ENCODE measurements around the gene HLA-F.

The HLA-F gene

DNA sequence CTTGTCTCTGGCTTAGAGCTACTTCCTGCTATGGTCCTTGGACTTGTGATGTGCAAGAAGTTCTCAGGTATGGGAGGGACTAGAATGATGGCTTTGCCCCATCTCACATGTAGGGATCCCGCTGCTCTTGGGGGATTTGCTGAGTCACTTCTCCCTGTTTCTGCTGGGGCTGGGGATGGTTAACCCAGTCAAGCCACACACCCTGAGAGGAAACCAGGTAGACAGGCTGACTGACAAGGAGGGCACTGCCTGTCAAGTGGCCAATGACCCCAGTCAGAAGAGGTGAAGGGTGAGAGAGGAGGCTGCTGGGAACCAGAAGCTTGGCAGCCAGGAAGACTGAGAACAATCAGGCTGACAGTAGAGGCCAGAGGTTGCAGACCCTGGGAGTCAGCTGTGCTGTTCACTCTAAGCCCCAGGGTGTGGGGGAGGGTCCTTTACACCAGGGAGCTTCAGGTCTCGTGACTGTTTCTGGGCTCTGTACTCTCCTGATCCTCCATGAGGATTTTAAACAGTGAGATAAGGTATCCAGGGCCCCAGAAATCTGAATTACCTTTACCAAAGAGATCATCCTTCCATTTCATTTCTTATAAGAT is 34.6 kb downstream of the HLA-F start:
- no peak for TF ChIP-seq POLR2AphosphoS5 (IDR thresholded peaks at IDR 0.05; ENCODE audit: low read depth, low read length)

DNA sequence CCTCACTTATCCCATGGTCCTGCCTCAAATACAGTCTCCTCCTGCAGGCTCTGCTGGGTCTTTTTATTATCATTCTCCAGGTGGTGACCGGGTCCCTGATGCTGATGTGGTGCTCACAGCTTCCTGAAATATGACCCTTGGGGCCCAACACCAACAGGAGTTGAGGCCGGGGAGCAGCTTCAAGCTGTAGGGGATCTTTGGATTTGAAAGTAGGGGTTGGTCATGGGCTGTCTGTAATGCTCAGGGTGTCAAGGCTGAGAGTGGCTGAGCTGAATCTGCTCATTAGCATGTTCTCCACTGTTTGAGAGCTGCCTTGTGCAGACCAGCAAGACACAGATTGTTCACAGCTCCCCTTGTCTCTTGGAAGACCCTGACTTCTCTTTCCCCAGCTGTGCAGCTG is 35.5 kb downstream of the HLA-F start:
- no peak for TF ChIP-seq POLR2AphosphoS5 (IDR thresholded peaks at IDR 0.05; ENCODE audit: low read depth, low read length)

DNA sequence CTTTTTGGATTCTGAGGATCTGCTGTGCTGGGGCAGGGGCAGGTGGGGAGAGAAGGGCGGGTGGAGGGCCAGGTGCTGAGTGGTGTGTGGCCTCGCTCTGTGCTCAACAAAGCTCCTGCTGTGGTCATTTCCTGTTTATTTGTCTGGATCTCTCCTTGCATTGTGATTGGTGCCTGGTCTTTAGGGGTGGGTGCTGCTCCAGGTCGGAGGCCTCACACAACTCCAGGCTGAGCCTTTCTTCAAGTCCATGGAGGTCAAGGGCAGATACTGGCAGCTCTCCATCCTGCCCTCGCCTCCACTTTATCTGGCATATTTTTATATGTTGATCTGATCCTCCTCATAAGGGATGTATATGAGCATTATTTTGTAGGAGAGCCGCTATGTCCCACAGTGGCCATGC is 36.2 kb downstream of the HLA-F start:
- TF ChIP-seq SIN3A (IDR thresholded peaks at IDR 0.05; ENCODE audit: borderline replicate concordance, insufficient read depth, low read length) (no peak), FOXP2 (optimal IDR thresholded peaks at IDR 0.05; ENCODE audit: borderline replicate concordance, extremely low read depth, extremely low read length, insufficient read depth) (peak; percentile 39), POLR2AphosphoS5 (IDR thresholded peaks at IDR 0.05; ENCODE audit: low read depth, low read length) (peak; percentile 47; the same call in 1 of the 2 replicates), TAF1 (IDR thresholded peaks at IDR 0.05; ENCODE audit: borderline replicate concordance, insufficient read depth, low read length) (peak; percentile 45; the same call in 1 of the 2 replicates)

DNA sequence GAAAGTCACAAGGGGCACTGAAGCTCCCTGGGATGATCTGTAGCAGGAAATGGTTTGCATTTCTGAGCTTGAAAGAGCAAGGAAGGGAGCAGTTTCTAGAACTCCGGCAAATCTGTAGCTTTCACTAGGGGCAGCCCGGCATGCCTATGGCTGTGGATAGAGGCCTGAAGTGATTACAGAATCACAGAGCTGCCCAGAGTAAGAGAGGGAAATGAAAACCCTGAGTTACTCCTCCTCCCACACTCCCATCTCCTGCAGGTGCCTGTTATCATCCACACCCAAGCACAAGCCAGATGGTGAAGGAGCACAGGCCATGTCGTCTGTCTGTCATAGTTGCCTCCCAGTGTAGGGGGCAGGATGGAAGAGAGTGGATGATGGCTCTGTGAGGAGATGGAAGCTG is 37.1 kb downstream of the HLA-F start:
- no peak for TF ChIP-seq TAF1 (IDR thresholded peaks at IDR 0.05; ENCODE audit: borderline replicate concordance, insufficient read depth, low read length)
- no peak for TF ChIP-seq POLR2AphosphoS5 (IDR thresholded peaks at IDR 0.05; ENCODE audit: low read depth, low read length)
- TF ChIP-seq, protein P1, sequence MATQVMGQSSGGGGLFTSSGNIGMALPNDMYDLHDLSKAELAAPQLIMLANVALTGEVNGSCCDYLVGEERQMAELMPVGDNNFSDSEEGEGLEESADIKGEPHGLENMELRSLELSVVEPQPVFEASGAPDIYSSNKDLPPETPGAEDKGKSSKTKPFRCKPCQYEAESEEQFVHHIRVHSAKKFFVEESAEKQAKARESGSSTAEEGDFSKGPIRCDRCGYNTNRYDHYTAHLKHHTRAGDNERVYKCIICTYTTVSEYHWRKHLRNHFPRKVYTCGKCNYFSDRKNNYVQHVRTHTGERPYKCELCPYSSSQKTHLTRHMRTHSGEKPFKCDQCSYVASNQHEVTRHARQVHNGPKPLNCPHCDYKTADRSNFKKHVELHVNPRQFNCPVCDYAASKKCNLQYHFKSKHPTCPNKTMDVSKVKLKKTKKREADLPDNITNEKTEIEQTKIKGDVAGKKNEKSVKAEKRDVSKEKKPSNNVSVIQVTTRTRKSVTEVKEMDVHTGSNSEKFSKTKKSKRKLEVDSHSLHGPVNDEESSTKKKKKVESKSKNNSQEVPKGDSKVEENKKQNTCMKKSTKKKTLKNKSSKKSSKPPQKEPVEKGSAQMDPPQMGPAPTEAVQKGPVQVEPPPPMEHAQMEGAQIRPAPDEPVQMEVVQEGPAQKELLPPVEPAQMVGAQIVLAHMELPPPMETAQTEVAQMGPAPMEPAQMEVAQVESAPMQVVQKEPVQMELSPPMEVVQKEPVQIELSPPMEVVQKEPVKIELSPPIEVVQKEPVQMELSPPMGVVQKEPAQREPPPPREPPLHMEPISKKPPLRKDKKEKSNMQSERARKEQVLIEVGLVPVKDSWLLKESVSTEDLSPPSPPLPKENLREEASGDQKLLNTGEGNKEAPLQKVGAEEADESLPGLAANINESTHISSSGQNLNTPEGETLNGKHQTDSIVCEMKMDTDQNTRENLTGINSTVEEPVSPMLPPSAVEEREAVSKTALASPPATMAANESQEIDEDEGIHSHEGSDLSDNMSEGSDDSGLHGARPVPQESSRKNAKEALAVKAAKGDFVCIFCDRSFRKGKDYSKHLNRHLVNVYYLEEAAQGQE (IDR thresholded peaks at IDR 0.05; ENCODE audit: insufficient read depth in 1 of 2, low read depth in 2 of 2, low read length in 2 of 2), result no peak
- no peak for TF ChIP-seq SIN3A (IDR thresholded peaks at IDR 0.05; ENCODE audit: borderline replicate concordance, insufficient read depth, low read length)
- TF ChIP-seq FOXP2 (optimal IDR thresholded peaks at IDR 0.05; ENCODE audit: borderline replicate concordance, extremely low read depth, extremely low read length, insufficient read depth), result no peak

DNA sequence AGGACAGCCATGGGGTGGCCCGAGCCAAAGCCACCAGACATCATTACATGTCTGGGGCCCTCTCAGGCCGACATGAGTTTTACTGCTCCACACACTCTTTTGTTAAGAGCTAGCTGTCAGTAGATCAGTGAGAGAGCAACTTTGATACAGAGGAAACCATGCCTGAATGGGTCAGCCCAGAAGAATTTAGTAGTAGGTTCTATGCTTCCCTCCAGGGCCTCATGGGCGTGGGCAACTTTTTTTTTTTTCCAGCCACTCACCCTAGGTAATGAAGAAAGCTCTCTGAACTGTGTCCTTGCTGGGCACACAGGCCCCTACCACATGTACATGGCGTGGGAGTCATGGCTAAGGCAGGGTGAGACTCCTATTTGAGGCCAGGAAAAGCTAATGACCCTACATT is 38.8 kb downstream of the HLA-F start:
- no peak for TF ChIP-seq TAF1 (IDR thresholded peaks at IDR 0.05; ENCODE audit: borderline replicate concordance, insufficient read depth, low read length)
- no peak for TF ChIP-seq SIN3A (IDR thresholded peaks at IDR 0.05; ENCODE audit: borderline replicate concordance, insufficient read depth, low read length)
- TF ChIP-seq, protein P1 (IDR thresholded peaks at IDR 0.05; ENCODE audit: insufficient read depth in 1 of 2, low read depth in 2 of 2, low read length in 2 of 2), result no peak
- TF ChIP-seq POLR2AphosphoS5 (IDR thresholded peaks at IDR 0.05; ENCODE audit: low read depth, low read length), result no peak
- no peak for TF ChIP-seq FOXP2 (optimal IDR thresholded peaks at IDR 0.05; ENCODE audit: borderline replicate concordance, extremely low read depth, extremely low read length, insufficient read depth)

DNA sequence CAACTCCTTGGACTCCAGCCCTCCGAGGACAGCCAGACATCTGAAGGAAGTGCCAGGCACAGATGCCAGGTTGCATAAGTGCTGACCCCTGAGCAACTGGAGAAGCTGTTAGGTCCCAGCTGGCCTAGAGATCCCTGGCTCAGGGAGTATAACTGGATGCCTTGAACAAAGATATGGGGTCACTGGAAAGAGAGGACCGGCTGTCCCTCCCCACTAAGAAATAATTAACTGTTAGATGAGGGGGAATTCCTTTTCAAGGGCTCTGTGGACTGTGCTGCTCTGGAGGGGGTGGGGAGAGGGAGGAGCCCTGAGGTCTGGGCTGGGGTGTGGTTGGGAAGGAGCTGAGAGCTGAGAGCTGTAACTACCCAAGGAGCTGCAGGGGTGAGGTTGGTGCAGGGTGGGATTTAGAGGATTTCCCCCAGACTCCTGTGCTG is 39.6 kb downstream of the HLA-F start:
- peak; percentile 47; the same call in 1 of the 2 replicates for TF ChIP-seq POLR2AphosphoS5 (IDR thresholded peaks at IDR 0.05; ENCODE audit: low read depth, low read length)
- no peak for TF ChIP-seq FOXP2 (optimal IDR thresholded peaks at IDR 0.05; ENCODE audit: borderline replicate concordance, extremely low read depth, extremely low read length, insufficient read depth)
- TF ChIP-seq TAF1 (IDR thresholded peaks at IDR 0.05; ENCODE audit: borderline replicate concordance, insufficient read depth, low read length), result 0 out of 2 replicates have a peak, but pooled peaks have one; percentile 25

DNA sequence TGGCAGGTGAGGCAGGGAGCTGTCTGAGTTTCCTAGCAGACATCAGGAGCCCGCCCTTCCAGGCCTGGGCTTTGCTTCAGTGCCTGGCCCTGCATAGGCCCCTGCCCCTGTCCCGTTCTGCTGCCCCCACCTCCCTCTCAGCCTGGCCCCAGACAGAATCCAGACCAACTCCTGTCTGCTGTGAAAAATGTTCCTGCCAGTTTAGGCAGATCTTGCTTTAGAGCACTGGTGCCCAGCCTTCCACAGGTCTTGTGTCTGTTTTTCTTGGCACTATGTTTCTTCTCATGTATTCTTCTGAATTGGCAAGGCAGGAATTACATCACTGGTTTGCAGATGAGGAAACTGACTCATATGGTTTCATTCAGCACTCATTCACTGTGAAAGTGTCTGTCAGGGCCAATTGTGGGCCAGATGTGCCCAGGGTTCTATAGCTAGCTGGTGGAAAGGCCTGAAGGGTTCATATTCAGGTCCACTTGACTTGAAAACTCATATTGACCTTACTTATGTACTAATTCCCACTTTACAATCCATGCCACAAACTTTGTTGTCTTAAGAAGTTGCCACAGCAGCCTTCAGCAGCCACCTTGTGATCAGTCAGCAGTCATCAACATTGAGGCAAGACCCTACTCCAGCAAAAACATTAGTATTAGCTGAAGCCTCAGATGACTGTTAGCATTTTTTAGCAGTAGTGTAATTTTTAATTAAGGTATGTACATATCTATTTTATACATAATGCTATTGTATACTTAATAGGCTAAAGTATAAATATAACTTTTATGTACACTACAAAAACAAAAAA is 40.5 kb downstream of the HLA-F start:
- TF ChIP-seq TAF1 (IDR thresholded peaks at IDR 0.05; ENCODE audit: borderline replicate concordance, insufficient read depth, low read length), result peak; percentile 32; the same call in 1 of the 2 replicates
- TF ChIP-seq POLR2AphosphoS5 (IDR thresholded peaks at IDR 0.05; ENCODE audit: low read depth, low read length), result peak; percentile 64
- TF ChIP-seq, protein P1 (IDR thresholded peaks at IDR 0.05; ENCODE audit: insufficient read depth in 1 of 2, low read depth in 2 of 2, low read length in 2 of 2), result 0 out of 4 replicates have a peak, but pooled peaks of 1 of the 2 experiments have one; percentile 33
- no peak for TF ChIP-seq FOXP2 (optimal IDR thresholded peaks at IDR 0.05; ENCODE audit: borderline replicate concordance, extremely low read depth, extremely low read length, insufficient read depth)
- 0 out of 2 replicates have a peak, but pooled peaks have one; percentile 48 for TF ChIP-seq SIN3A (IDR thresholded peaks at IDR 0.05; ENCODE audit: borderline replicate concordance, insufficient read depth, low read length)
